WTC11 (cell line): Measurements from ENCODE around the gene NACC2.

Experiments used
- ATF1 ChIP-seq: sonication (generic); formaldehyde crosslinking; IDR thresholded peaks from 2 replicates; pipeline ENCODE4 v1.8.1; 2023; ENCODE audit warnings: mild to moderate bottlenecking, moderate library complexity, missing genetic modification reagents
- CREM ChIP-seq: sonication (generic); formaldehyde crosslinking; IDR thresholded peaks from 2 replicates; pipeline ENCODE4 v1.8.1; 2022; ENCODE audit warnings: mild to moderate bottlenecking, missing genetic modification reagents, moderate library complexity
- GRHL2 ChIP-seq: fragments of 250-450 bp; sonication (Bioruptor Pico); IDR thresholded peaks from 2 replicates; pipeline ENCODE4 v1.8.0; 2022; ENCODE audit warnings: mild to moderate bottlenecking, moderate library complexity; ENCODE audit not compliant: insufficient replicate concordance, severe bottlenecking
- NFYB ChIP-seq: sonication (generic); formaldehyde crosslinking; conservative IDR thresholded peaks from 2 replicates; pipeline ENCODE4 v1.8.0; 2022; ENCODE audit warnings: low read depth, missing genetic modification reagents
- NR1H2 ChIP-seq: sonication (generic); formaldehyde crosslinking; IDR thresholded peaks from 2 replicates; pipeline ENCODE4 v1.9.0; 2021; ENCODE audit warnings: mild to moderate bottlenecking, moderate library complexity, missing genetic modification reagents
- SMAD4 ChIP-seq: sonication (generic); formaldehyde crosslinking; IDR thresholded peaks from 2 replicates; pipeline ENCODE4 v1.8.0; 2022; ENCODE audit warnings: mild to moderate bottlenecking, missing genetic modification reagents
- TEAD4 ChIP-seq: sonication (generic); formaldehyde crosslinking; IDR thresholded peaks from 2 replicates; pipeline ENCODE4 v1.8.0; 2022; ENCODE audit warnings: mild to moderate bottlenecking, missing genetic modification reagents
- ZNF219 ChIP-seq: sonication (generic); formaldehyde crosslinking; IDR thresholded peaks from 2 replicates; pipeline ENCODE4 v1.8.0; 2023; ENCODE audit warnings: missing genetic modification reagents, mild to moderate bottlenecking, borderline replicate concordance
- TF ChIP-seq, protein P1 (sequence below): sonication (generic); formaldehyde crosslinking; IDR thresholded peaks from 2 replicates; pipeline ENCODE4 v1.8.1; 2022; ENCODE audit warnings: missing genetic modification reagents, borderline replicate concordance
- TF ChIP-seq, protein P2 (sequence below): fragments of 200-600 bp; IDR thresholded peaks from 2 replicates; pipeline ENCODE4 v1.8.0; 2022; ENCODE audit warnings: antibody characterized with exemption
- TF ChIP-seq, protein P3 (sequence below): sonication (generic); formaldehyde crosslinking; conservative IDR thresholded peaks from 2 replicates; pipeline ENCODE4 v1.8.1; 2022; ENCODE audit warnings: mild to moderate bottlenecking, missing genetic modification reagents

DNA sequence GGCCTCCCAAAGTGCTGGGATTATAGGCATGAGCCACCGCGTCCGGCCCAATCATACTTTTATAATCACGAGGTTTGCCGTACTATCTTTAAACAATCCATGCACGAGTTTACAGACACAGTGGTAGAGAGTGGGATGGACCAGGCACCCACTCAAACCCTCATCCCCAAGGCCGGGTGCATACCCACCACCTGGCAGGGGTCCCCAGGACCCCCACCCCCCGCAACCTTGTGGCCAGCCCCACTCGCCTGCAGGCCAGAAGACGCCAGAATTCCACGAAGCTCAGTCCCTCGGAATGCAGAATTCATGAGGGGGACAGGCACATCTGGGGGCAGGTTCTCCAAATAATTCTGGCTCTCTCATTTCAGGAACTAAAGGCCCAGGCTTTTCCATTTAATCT, 17.1 kb downstream of the NACC2 start:
- TF ChIP-seq NR1H2 (no peak), SMAD4 (CRISPR knock-in tag) (no peak), CREM (CRISPR knock-in tag) (no peak), GRHL2 (CRISPR knock-in tag) (no peak), ZNF219 (CRISPR knock-in tag) (no peak), TEAD4 (no peak), ATF1 (no peak), NFYB (CRISPR knock-in tag) (no peak)
- TF ChIP-seq, protein P1, sequence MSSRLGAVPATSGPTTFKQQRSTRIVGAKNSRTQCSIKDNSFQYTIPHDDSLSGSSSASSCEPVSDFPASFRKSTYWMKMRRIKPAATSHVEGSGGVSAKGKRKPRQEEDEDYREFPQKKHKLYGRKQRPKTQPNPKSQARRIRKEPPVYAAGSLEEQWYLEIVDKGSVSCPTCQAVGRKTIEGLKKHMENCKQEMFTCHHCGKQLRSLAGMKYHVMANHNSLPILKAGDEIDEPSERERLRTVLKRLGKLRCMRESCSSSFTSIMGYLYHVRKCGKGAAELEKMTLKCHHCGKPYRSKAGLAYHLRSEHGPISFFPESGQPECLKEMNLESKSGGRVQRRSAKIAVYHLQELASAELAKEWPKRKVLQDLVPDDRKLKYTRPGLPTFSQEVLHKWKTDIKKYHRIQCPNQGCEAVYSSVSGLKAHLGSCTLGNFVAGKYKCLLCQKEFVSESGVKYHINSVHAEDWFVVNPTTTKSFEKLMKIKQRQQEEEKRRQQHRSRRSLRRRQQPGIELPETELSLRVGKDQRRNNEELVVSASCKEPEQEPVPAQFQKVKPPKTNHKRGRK (CRISPR knock-in tag) = no peak
- TF ChIP-seq, protein P2, sequence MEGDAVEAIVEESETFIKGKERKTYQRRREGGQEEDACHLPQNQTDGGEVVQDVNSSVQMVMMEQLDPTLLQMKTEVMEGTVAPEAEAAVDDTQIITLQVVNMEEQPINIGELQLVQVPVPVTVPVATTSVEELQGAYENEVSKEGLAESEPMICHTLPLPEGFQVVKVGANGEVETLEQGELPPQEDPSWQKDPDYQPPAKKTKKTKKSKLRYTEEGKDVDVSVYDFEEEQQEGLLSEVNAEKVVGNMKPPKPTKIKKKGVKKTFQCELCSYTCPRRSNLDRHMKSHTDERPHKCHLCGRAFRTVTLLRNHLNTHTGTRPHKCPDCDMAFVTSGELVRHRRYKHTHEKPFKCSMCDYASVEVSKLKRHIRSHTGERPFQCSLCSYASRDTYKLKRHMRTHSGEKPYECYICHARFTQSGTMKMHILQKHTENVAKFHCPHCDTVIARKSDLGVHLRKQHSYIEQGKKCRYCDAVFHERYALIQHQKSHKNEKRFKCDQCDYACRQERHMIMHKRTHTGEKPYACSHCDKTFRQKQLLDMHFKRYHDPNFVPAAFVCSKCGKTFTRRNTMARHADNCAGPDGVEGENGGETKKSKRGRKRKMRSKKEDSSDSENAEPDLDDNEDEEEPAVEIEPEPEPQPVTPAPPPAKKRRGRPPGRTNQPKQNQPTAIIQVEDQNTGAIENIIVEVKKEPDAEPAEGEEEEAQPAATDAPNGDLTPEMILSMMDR = no peak
- TF ChIP-seq, protein P3, sequence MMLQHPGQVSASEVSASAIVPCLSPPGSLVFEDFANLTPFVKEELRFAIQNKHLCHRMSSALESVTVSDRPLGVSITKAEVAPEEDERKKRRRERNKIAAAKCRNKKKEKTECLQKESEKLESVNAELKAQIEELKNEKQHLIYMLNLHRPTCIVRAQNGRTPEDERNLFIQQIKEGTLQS (CRISPR knock-in tag) = no peak
